ENCODE data around the gene UGT2B7. TPM values are rescaled to one million over a fixed set of nuclear protein-coding genes. Genes with fewer than 3 reads are reported as not detected.
"Not testable (repeated sequence)": the region's sequence is repeated elsewhere in the genome, so short reads cannot be mapped to it uniquely, and the experiment has no call there.

UGT2B7 gene
- not detected in 2 replicates for total RNA-seq (2014; rRNA removed; shearing (Covaris generic))

DNA sequence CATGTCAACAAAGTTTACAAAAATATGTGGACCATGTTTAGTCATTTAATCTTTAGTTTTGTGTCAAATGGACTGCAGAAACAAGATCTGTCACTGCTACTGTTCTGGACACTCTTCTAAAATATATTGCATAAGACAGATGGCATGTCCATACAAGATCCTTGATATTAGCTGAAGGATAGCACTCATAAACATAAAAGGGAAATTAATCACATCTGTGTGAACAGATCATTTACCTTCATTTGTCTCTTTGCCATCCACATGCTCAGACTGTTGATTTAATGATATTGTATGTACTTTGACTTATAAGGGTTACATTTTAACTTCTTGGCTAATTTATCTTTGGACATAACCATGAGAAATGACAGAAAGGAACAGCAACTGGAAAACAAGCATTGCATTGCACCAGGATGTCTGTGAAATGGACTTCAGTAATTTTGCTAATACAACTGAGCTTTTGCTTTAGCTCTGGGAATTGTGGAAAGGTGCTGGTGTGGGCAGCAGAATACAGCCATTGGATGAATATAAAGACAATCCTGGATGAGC lies at the start of gene UGT2B7:
TSS of gene UGT2B7 (plus strand) at position 364 of the 546 bp plus-strand sequence. CDS start at position 411, 47 bp downstream.
- DNase-seq (ENCODE audit: low read depth), result no peak

DNA sequence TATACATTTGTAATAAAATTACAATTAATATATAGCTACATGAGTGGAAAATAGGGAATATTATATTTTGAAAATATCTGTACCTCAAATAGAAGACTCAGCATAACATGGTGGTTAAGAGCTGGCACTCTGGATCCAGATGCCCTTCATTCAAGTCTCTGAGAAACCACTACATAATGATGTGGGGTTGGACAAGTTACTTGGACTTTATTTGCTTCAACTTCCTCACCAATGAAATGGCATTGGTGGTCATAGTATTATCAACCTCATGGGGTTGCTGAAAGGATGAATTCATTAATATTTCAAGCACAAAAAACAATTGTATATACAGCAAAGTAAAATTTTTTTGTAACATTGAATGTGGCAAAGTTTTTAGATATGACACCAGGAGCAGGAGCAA lies 46.4 kb upstream of the UGT2B7 start:
- DNase-seq (ENCODE audit: low read depth), result no peak

DNA sequence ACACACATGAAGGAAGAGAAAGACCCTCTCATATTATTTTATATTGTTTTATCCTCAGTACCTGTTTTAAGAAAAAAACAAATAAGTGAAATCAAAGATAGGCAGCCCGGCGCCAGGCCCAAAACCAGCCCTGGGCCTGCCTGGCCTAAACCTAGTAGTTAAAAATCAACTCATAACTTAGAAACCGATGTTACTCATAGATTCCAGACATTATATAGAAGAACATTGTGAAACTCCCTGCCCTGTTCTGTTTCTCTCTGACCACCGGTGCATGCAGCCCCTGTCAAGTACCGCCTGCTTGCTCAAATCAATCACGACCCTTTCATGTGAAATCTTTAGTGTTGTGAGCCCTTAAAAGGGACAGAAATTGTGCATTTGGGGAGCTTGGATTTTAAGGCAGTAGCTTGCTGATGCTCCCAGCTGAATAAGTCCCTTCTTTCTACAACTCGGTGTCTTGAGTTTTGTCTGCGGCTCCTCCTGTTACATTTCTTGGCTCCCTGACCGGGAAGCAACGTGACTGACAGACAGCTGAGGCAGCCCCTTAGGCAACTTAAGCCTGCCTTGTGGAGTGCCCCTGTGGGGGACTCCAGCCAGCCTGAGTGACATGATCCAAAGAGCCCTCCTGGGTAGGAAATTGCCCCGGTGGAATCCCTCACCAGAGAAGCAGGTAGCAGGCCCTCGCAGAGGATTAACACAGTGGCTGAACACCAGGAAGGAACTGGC lies 45.3 kb upstream of the UGT2B7 start:
- DNase-seq (ENCODE audit: low read depth), result not testable (repeated sequence)

DNA sequence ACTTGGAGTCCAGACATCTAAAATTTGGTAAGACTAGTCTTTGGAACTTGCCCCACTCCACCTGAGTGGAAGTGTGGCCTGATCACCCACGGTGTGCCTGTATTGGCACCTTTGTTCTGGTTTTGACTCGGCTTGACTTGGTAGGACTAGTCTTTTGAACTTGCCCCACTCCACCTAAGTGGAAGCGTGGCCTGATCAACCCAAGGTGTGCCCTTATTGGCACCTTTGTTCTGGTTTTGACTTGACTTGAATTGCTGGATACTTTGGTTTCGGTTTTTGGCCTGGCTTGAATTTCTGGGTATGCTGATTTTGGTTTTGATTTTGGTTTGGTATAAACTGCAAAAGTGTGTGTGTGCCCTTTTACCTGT lies 44.7 kb upstream of the UGT2B7 start:
- no peak for DNase-seq (ENCODE audit: low read depth)

DNA sequence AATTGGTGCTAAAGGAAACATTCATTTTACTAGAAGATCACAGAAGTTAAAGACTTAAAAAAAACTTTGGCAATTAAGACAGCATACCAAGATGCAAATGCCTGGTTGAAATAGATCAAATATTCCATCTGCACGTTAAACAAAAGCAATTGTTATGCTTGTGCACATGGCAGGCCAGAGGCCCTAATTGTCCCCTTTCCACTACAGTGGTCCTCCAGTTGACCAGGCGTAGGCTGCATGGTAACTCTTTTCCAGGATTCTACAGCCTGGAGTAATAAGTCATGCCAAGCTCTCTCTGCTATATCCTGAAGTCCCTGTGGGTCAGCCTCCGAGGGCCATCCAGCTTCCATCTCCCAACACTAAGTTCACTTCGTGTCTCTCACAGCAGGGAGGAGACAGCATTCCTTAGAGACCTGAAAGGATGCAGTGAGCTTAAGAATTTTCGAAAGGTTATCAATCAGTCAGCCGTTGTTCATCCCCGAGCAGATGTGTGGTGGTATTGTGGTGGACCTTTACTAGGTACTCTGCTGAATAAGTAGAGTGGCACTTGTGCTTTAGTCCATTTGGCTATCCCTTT lies 42.9 kb upstream of the UGT2B7 start:
- DNase-seq (ENCODE audit: low read depth), result not testable (repeated sequence)

DNA sequence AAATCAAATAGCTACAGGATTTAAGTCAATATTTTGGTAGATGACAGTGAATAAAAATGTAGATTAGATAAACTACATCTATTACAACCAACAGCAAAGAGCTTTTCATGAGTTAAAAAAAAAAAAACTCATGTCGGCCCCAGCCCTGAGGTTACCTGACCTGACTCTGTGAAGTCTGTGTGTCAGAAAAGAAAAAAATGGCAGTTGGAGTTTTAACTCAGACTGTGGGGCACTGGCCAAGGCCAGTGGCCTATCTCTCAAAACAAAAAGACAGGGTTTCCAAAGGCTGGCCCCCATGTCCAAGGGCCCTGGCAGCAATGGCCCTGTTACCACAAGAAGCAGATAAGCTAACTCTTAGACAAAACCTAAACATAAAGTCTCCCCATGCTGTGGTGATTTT lies 42.2 kb upstream of the UGT2B7 start:
- DNase-seq (ENCODE audit: low read depth), result not testable (repeated sequence)

DNA sequence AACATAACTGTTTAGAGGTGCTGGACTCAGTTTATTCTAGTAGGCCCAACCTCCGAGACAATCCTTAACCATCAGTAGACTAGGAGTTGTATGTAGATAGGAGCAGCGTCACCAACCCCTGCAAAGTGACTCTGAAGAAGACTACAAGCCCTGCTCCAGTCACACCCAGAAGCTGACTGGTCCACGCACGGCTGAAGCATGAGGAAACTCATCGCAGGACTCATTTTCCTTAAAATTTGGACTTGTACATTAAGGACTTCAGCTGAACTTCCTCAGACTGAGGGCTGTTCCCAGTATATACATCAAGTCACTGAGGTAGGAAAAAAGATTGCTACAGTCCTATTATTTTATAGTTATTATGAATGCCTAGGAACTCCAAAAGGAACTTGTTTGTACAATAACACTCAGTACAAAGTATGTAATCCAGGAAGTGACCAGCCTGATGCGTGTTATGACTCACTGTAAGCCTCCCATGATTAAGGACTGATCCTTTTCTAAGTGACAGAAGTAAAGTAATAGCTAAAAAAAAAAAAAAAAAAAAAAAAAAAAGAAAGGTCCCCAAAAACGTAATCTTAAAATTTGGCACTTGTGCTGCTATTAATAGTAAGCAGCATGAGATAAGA lies 41.6 kb upstream of the UGT2B7 start:
- no peak for DNase-seq (ENCODE audit: low read depth)

DNA sequence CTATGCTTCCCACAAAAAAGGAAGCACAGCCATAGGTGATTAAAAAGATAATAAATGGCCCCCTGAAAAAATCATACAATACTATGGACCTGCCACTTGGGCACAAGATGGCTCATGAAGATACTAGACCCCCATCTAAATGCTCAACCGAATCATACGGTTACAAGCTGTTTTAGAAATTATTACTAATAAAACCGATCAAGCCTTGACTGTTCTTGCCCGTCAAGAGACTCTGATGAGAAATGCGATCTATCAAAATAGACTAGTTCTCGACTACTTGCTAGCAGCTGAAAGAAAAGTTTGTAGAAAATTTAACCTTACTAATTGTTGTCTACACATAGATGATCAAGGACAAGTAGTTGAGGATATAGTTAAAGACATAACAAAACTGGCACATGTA lies 40.1 kb upstream of the UGT2B7 start:
- DNase-seq (ENCODE audit: low read depth), result no peak

DNA sequence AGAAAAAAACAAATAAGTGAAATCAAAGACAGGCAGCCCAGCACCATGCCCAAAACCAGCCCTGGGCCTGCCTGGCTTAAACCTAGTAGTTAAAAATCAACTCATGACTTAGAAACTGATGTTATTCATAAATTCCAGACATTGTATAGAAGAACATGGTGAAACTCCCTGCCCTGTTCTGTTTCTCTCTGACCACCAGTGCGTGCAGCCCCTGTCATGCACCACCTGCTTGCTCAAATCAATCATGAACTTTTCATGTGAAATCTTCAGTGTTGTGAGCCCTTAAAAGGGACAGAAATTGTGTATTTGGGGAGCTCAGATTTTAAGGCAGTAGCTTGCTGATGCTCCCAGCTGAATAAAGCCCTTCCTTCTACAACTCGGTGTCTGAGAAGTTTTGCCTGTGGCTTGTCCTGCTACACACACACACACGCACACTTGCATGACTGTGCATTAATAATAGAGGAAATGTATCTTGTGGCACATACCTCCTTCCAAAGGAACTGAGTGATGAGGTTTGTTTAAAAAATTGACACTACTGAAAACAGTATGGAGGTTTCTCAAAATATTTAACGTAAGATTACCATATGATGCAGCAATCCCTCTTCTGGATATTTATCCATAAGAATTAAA lies 39.2 kb upstream of the UGT2B7 start:
- DNase-seq (ENCODE audit: low read depth), result no peak

DNA sequence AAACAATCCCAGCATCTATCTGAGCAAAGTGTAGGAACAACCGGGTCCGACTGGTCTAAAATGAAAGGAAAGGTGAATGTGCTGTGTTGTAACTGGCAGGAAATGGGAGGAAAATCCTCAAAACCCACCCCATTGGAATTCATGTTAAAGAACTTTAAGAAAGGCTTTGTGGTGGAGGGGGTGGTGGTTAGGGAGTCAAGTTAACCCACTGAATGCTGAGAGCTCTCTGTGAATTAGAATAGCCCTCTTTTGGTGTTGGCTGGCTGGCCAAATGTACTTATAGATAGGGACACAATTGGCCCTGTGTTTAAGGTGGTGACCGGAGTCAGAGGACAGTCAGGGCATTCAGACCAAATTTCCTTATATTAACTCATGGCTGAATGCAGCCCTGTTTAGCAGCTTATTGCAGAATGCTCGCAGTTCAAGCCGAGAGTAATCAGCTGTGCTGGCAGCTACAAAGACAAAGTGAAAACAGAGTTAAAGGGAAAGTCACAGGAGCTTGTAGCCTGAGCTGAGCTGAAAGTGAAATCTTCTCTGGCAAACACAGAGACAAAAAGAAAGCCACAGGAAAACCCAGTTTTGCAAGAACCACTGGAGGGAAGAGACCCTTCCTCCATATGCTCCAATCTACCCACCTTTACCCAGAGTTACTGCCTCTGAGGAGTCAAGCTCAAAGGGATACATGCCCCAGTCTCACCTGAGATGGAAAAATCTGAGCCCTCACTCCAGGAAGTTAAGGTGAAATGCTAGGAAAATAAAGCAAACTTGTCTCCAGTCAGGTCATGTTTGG lies 38.5 kb upstream of the UGT2B7 start:
- no peak for DNase-seq (ENCODE audit: low read depth)

DNA sequence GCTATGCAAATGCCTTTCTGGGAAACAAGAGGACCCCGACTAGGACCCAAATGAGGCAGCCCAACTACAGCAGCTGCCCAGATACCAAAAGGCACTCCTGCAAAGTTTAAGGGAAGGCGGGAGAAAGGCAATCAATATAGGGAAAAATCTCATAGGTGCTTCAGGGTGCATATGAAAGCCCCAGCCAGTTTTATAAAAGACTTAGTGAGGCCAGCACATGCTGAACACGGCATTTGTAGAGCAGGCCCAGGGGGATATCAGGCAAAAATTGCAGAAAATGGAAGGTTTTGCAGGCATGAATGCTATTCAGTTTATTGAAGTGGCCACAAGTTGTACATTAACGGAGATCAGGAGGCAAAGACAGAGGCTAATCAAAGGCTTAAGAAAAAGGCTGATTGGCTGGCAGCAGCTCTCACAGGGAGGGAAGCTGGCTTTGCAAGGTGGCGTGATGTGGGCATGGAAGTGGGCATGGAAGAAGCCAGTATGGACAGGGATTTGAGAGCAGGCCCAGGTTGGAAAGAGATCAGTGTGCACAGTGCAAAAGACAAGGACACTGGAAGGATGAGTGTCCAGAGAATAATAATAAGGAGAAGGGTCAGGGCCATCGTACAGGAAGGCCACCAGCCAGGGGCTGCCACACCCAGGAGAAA lies 37.7 kb upstream of the UGT2B7 start:
- DNase-seq (ENCODE audit: low read depth), result no peak

DNA sequence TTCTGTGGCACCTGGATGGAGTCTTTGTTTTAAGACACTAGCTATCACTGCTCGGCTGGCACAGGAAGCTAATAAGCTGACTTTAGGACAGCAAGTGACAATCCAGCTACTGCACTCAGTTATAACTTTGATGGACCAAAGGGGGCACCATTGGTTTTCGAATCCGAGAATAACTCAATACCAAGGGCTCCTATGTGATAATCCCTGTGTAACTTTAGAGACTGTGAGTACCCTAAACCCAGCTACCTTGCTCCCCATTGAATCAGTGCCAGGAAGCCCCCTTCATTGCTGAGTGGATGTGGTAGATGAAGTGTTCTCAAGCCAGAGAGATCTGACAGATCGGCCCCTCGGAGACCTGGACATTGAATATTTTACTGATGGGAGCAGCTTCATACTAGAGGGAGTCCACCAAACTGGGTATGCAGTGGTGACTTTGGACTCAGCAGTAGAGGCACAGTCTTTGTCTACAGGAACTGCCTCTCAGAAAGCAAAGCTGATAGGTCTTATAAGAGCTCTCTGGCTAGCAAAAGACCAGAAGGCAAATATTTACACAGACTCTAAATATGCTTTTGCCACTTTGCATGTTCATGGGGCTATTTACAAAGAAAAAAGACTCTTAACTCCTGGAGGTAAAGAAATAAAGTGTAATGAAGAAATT lies 35.5 kb upstream of the UGT2B7 start:
- DNase-seq (ENCODE audit: low read depth), result no peak

DNA sequence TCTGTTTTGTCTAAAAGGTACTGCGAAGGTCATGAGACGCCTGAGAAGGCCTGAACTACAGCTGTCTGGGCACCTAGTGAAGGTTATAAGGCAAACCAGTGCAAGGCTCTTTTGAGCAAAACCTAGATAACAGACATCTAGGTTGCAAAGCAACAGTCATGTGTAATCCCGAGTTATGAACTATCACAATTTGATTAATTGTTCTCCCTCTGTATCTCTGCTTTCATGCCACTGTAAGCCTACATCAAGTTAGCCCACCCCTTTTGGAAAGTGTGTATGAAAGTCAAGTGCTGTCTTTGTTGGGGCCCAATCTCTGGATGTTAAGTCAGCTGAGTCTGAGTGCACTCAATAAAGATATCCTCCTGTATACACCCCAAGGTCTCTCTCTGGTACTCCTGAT lies 31.9 kb upstream of the UGT2B7 start:
- DNase-seq (ENCODE audit: low read depth), result no peak

DNA sequence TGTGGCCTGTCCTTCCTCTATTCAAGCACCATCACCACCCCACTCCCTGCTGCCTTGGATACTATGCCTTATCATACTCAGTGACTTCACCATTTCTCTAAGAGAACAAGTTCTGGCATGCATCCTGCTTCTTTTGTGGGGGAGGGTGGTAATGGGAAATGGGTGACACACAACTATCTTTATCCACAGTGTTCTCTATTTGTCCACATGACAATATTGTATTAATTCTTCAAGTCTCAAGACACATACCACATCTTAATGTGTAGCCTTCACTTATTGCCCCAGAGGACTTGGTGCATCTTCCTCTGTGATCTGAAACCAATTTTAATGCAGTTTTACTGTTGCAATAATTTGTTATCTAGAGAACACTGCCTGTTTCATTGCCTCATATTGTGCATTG lies 29.3 kb upstream of the UGT2B7 start:
- no peak for DNase-seq (ENCODE audit: low read depth)

DNA sequence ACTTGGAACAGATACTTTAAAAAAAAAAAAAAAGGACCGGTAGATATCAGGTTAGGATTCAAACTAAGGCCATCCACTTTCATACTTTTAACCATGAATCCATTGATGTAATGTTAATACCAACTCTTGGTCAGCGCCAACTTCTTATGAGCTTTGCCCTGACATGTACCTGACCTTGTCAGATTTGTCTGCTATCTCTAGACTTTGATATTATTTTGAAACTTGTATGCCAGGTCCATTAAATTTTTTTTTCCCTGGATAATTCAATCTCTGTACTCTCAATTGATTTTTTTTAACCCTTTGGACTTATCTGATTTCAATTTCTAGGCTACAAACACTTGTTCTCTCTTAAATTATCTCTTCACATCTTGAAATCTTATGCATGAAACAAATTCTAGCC lies 27.2 kb upstream of the UGT2B7 start:
- DNase-seq (ENCODE audit: low read depth), result no peak

DNA sequence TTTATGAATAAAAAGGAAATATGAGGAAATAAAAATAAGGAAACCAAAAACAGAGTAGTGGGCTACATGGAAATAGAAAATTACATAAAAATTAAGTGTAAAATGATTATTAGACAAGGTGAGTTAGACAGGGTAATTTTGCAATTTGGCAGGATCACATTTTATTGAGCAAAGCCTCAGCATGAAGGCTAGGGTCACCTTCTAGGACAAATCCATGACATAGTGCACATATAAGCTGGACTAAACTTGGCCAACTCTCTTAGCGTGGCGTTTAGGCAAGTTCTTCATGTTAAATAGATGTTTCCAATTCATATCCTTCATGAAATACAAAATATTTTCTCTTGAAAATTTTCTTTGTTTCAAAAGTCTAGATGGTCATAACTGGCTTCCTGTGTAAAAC lies 25.7 kb upstream of the UGT2B7 start:
- DNase-seq (ENCODE audit: low read depth), result no peak

DNA sequence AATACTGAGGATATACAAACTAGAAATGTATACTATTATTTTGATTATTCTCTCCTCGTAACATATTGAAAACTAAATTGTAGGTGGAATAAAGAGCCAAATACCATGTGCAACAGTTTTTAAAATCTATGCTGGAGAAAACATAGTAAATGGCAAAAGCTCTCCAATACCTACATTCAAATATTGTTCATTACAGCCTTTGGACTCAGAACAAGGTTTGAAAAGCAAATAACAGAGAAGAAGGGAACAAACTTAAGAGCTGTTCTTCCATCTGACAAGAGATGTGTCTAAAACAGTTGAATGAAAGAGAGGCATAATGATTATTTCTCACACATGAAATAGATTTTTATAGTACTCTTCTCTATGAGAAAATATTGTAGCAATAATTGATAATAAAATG lies 25.0 kb upstream of the UGT2B7 start:
- DNase-seq (ENCODE audit: low read depth), result no peak

DNA sequence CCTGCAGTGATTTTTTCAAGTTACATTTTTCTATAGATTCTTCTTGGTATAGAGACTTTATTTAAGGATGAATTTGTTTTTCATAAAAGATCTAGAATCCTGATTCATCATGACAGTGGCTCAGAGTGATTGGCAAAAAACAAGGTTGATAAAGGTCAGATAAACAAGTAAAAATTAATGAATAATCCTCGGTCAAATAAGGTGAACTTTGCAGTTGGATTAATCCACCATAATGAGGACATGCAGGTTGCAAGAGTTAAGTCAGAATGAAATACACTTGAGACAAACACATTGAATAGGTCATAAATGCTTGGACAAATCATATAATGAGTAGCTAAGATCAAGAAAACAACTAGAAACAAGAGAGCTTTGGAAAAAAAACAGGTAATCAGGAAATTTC lies 22.9 kb upstream of the UGT2B7 start:
- DNase-seq (ENCODE audit: low read depth), result no peak

DNA sequence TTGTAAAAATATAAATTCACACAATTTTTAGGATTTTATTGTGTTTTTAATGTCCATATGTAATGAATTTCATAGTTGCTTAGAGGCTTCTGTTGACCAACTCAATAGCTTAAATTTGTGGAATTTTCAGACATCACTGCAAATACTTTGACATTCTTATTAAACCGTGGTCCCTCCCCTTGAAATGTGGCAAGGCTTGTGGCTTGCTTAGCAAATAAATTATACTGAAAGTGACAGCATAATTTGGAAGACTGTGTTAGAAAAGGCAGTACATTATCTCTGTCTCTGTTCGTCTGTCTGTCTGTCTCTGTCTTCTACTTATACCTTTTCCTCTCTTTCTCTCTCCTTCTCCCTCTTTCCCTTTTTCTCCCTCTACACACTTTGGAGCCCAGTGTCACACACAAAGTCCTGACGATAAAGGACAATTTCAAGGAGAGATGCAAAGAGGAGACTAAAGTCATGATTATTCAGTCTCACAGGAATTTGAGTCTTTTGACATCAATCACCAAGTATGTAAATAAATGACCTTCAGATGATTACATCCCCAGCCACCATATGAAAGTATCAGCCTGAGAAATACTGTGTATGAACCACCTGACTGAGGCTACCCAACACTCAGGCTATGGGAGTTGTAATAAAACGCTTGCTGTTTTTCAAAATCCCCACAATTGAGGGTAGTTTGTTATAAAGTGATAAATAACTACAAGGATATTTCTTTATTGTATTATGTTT lies 21.0 kb upstream of the UGT2B7 start:
- no peak for DNase-seq (ENCODE audit: low read depth)

DNA sequence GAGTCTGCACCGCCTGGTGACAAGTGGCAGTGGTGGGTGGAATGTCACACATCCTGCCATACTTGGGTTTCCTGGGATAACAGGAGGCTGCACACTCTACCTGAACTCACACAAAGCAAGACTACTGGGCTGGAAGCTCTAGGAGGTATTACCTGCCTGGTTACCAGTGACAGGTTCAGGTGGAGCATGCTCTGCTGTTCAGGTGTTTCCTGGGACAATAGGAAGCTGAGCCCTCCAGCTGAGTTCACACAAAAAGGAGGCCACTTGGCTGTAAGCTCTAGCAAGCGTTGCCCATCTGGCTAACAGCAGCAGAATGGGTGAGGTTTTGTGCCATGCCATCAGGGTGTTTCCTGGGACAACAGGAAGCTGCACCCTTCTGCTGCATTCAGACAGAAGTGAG lies 17.4 kb upstream of the UGT2B7 start:
- DNase-seq (ENCODE audit: low read depth), result no peak
